OCI-LY3 (cell line): ENCODE measurements around the gene GATA5.

ENCODE experiments used
- H2AFZ ChIP-seq: fragments of 200-600, 300-600 bp; shearing (Covaris generic); 2 replicates; pipeline ENCODE4 v1.6.0; 2014; ENCODE audit warnings: antibody characterized with exemption, low read depth, low read length
- H3K27ac ChIP-seq: fragments of 200-600, 300-600 bp; sonication (generic); 2 replicates; pipeline ENCODE4 v1.5.1; 2014; ENCODE audit warnings: mild to moderate bottlenecking, low read length, moderate library complexity, mixed read lengths
- H3K27me3 ChIP-seq: fragments of 200-600, 300-600 bp; sonication (generic); 2 replicates; pipeline ENCODE4 v1.6.1; 2014; ENCODE audit warnings: low read depth, low read length, mixed read lengths
- H3K36me3 ChIP-seq: fragments of 200-600, 300-600 bp; sonication (generic); replicated peaks from 2 replicates; pipeline ENCODE3; 2014; ENCODE audit warnings: low read depth, low read length, mixed read lengths
- H3K4me1 ChIP-seq: fragments of 300-600, 200-600 bp; sonication (generic); 2 replicates; pipeline ENCODE4 v1.6.1; 2014; ENCODE audit warnings: low read length, mixed read lengths
- H3K4me2 ChIP-seq: fragments of 200-600, 300-600 bp; sonication (generic); 2 replicates; pipeline ENCODE4 v1.6.1; 2014; ENCODE audit warnings: low read length, mixed read lengths
- H3K4me3 ChIP-seq: fragments of 300-600, 200-600 bp; sonication (generic); 2 replicates; pipeline ENCODE4 v1.5.1; 2014; ENCODE audit warnings: antibody characterized with exemption, mild to moderate bottlenecking, low read length, moderate library complexity
- H3K79me2 ChIP-seq: fragments of 300-600, 200-600 bp; shearing (Covaris generic); 2 replicates; pipeline ENCODE4 v1.6.1; 2014; ENCODE audit warnings: mild to moderate bottlenecking, low read length, mixed read lengths
- H3K9ac ChIP-seq: fragments of 300-600, 200-600 bp; shearing (Covaris generic); 2 replicates; pipeline ENCODE4 v1.6.0; 2014; ENCODE audit warnings: mild to moderate bottlenecking, low read length, moderate library complexity
- H3K9me3 ChIP-seq: fragments of 200-600, 300-600 bp; shearing (Covaris generic); 2 replicates; pipeline ENCODE4 v1.6.1; 2014; ENCODE audit warnings: low read length, mixed read lengths; ENCODE audit not compliant: insufficient read depth
- H4K20me1 ChIP-seq: fragments of 200-600, 300-600 bp; sonication (generic); 2 replicates; pipeline ENCODE4 v1.6.1; 2016; ENCODE audit warnings: low read length, mixed read lengths; ENCODE audit not compliant: insufficient read depth
- CTCF ChIP-seq: fragments of 200-600, 300-600 bp; sonication (generic); IDR thresholded peaks from 2 replicates; pipeline ENCODE4 v1.5.1; 2014; ENCODE audit warnings: antibody characterized with exemption, low read length, low read depth
- EZH2phosphoT487 ChIP-seq: fragments of 200-600 bp; shearing (Covaris generic); IDR thresholded peaks from 2 replicates; pipeline ENCODE4 v1.6.1; 2018; ENCODE audit warnings: antibody characterized with exemption, mixed run types, low read depth

GATA5 gene

GRCh38 chr20:62498874-62499273, 23.1 kb upstream of the GATA5 start:
- Histone ChIP-seq H2AFZ (no peak overlapping the region), H4K20me1 (no peaks in the 10 kb centered on the region), H3K4me2 (no peak overlapping the region), H3K79me2 (peaks cover 13% of the 10 kb centered on the region), H3K4me1 (peaks cover 50% of the 10 kb centered on the region), H3K27me3 (no peaks in the 10 kb centered on the region), H3K36me3 (no peaks in the 10 kb centered on the region), H3K4me3 (no peak overlapping the region), H3K9me3 (no peaks in the 10 kb centered on the region), H3K27ac (no peak overlapping the region), H3K9ac (no peak overlapping the region)
- TF ChIP-seq CTCF, result no peak
- no peak for TF ChIP-seq EZH2phosphoT487

- H3K4me2 ChIP-seq, result no peak overlapping the region
- peaks cover 33% of the 10 kb centered on the region for H3K4me1 ChIP-seq
Measured at GRCh38 chr20:62496568-62497218, 20.9 kb upstream of the GATA5 start.

GRCh38 chr20:62495749-62496567, 20.2 kb upstream of the GATA5 start:
- no peaks in the 10 kb centered on the region for H3K27me3 ChIP-seq

More at GRCh38 chr20:62496568-62497218, 20.9 kb upstream of the GATA5 start:
- Histone ChIP-seq H3K27ac (no peak overlapping the region), H3K4me3 (no peak overlapping the region), H3K27me3 (no peaks in the 10 kb centered on the region), H3K36me3 (no peaks in the 10 kb centered on the region), H3K79me2 (no peaks in the 10 kb centered on the region), H3K9me3 (no peaks in the 10 kb centered on the region), H3K9ac (no peak overlapping the region), H4K20me1 (no peaks in the 10 kb centered on the region), H2AFZ (no peak overlapping the region)
- TF ChIP-seq EZH2phosphoT487 (no peak), CTCF (peak; percentile 53)

More at GRCh38 chr20:62495749-62496567, 20.2 kb upstream of the GATA5 start:
- Histone ChIP-seq H3K4me3 (no peak overlapping the region), H4K20me1 (no peaks in the 10 kb centered on the region), H3K9ac (no peak overlapping the region), H3K4me2 (no peak overlapping the region), H3K79me2 (no peaks in the 10 kb centered on the region), H3K27ac (no peak overlapping the region), H3K36me3 (no peaks in the 10 kb centered on the region), H3K4me1 (peaks cover 26% of the 10 kb centered on the region), H2AFZ (no peak overlapping the region), H3K9me3 (no peaks in the 10 kb centered on the region)
- TF ChIP-seq EZH2phosphoT487, result no peak
- TF ChIP-seq CTCF, result no peak
